GM12878 (cell line): ENCODE results near the gene LAMC3. TPM values are rescaled to one million over a fixed set of nuclear protein-coding genes. Genes with fewer than 3 reads are reported as not detected.

Experiments
- ATAC-seq: fragments of 200-7000 bp; cut with Tn5 transposase; 3 replicates; pipeline ENCODE4 v1.9.1; 2020; ENCODE audit warnings: mild to moderate bottlenecking, moderate library complexity
- BruUV-seq: library from RNA; stranded (reverse); fragments of 400-500 nt; replicated peaks from 2 replicates; lab custom pipeline; 2021; lab: Mats Ljungman, UMichigan
- CTCF ChIA-PET: fragments of 300-600 bp; sonication (Branson Sonifier 250); formaldehyde crosslinking; extraction: SDS; loops from one replicate; lab custom pipeline; 2021; ENCODE audit warnings: inconsistent platforms; lab: Yijun Ruan, JAX
- POLR2A ChIA-PET: fragments of 350-600 bp; formaldehyde crosslinking; extraction: SDS; loops from one replicate; lab custom pipeline; 2021; ENCODE audit warnings: inconsistent platforms; lab: Charles Lee
- RAD21 ChIA-PET: fragments of 300-600 bp; sonication (Branson Sonifier 250); formaldehyde crosslinking; loops from one replicate; lab custom pipeline; 2023; ENCODE audit warnings: antibody characterized with exemption; ENCODE audit not compliant: unreplicated experiment; lab: Charles Lee
- SMC1A ChIA-PET: fragments of 300-600 bp; sonication (Branson Sonifier 250); formaldehyde crosslinking; loops from one replicate; lab custom pipeline; 2023; ENCODE audit not compliant: unreplicated experiment, uncharacterized antibody; lab: Charles Lee
- DNase-seq: peaks from one replicate; pipeline ENCODE4 v3.0.0-alpha.2; 2011; ENCODE audit warnings: low read depth, low spot score
- FAIRE-seq: peaks from 3 replicates; lab custom pipeline; 2011; peaks lifted over from hg19 to GRCh38; lab: Jason Lieb, UNC
- H2AFZ ChIP-seq: 2 replicates; pipeline ENCODE4 v1.6.0; 2011; ENCODE audit warnings: low read depth, low read length, control low read depth; ENCODE audit not compliant: control insufficient read depth
- H3K27ac ChIP-seq: 2 replicates; pipeline ENCODE4 v1.5.1; 2011; ENCODE audit warnings: control low read depth; ENCODE audit not compliant: control insufficient read depth, insufficient read depth
- H3K27me3 ChIP-seq, 2 experiments: replicated peaks in 1 of 2; 2 replicates each; pipeline versions ENCODE4 v1.6.0 to v1.6.1; 2011; ENCODE audit warnings: low read length in 1 of 2; ENCODE audit not compliant: control insufficient read depth in 2 of 2, insufficient read depth in 2 of 2
- H3K36me3 ChIP-seq, 2 experiments: 2 replicates each; pipeline ENCODE4 v1.5.1; 2011; ENCODE audit warnings: low read length in 1 of 2; ENCODE audit not compliant: control insufficient read depth in 2 of 2, insufficient read depth in 2 of 2
- H3K4me1 ChIP-seq: 2 replicates; pipeline ENCODE4 v1.6.1; 2011; ENCODE audit warnings: mild to moderate bottlenecking, low read length, moderate library complexity, mixed read lengths; ENCODE audit not compliant: control insufficient read depth, insufficient read depth
- H3K4me2 ChIP-seq: 2 replicates; pipeline ENCODE4 v1.6.0; 2011; ENCODE audit warnings: control low read depth; ENCODE audit not compliant: control insufficient read depth, insufficient read depth
- H3K4me3 ChIP-seq: fragments of 200-600 bp; sonication (generic); 2 replicates; pipeline ENCODE4 v1.5.1; 2016
- H3K79me2 ChIP-seq: 2 replicates; pipeline ENCODE4 v1.6.0; 2011; ENCODE audit warnings: low read length; ENCODE audit not compliant: control insufficient read depth, insufficient read depth
- H3K9ac ChIP-seq: 2 replicates; pipeline ENCODE4 v1.8.0; 2011; ENCODE audit warnings: low read length, control low read depth, mixed read lengths; ENCODE audit not compliant: control insufficient read depth, insufficient read depth
- H3K9me3 ChIP-seq: replicated peaks from 3 replicates; pipeline ENCODE4 v1.5.1; 2011; ENCODE audit warnings: mild to moderate bottlenecking, low read length; ENCODE audit not compliant: control insufficient read depth, insufficient read depth
- H4K20me1 ChIP-seq: 2 replicates; pipeline ENCODE4 v1.6.0; 2011; ENCODE audit not compliant: control insufficient read depth, insufficient read depth
- ATF3 ChIP-seq: IDR thresholded peaks from 2 replicates; pipeline ENCODE4 v1.6.1; 2011; ENCODE audit warnings: low read depth, mild to moderate bottlenecking, low read length, moderate library complexity, borderline replicate concordance; ENCODE audit errors: extremely low read depth
- BRCA1 ChIP-seq: IDR thresholded peaks from 2 replicates; pipeline ENCODE4 v1.6.1; 2011; ENCODE audit warnings: low read depth, low read length, improper control_type of control experiment
- IRF4 ChIP-seq: IDR thresholded peaks from 2 replicates; pipeline ENCODE4 v1.6.1; 2011; ENCODE audit warnings: low read depth, low read length
- NKRF ChIP-seq: fragments of 450-650 bp; conservative IDR thresholded peaks from 2 replicates; pipeline ENCODE4 v1.6.1; 2017; ENCODE audit warnings: mild to moderate bottlenecking, moderate library complexity
- NRF1 ChIP-seq: conservative IDR thresholded peaks from 2 replicates; pipeline ENCODE4 v1.6.1; 2011; ENCODE audit warnings: mild to moderate bottlenecking, low read depth, low read length, improper control_type of control experiment
- PAX5 ChIP-seq: IDR thresholded peaks from 2 replicates; pipeline ENCODE4 v1.6.1; 2011; ENCODE audit warnings: low read depth, low read length, borderline replicate concordance
- RBBP5 ChIP-seq: fragments of 200-600 bp; sonication (generic); conservative IDR thresholded peaks from 2 replicates; pipeline ENCODE4 v1.6.1; 2016
- SMARCA5 ChIP-seq: fragments of 450-650 bp; IDR thresholded peaks from 2 replicates; pipeline ENCODE4 v1.6.1; 2017; ENCODE audit warnings: mild to moderate bottlenecking
- TCF3 ChIP-seq: IDR thresholded peaks from 2 replicates; pipeline ENCODE4 v1.6.1; 2012; ENCODE audit warnings: low read depth, mild to moderate bottlenecking, low read length, borderline replicate concordance; ENCODE audit not compliant: insufficient read depth
- ZBTB4 ChIP-seq: fragments of 450-650 bp; formaldehyde crosslinking; IDR thresholded peaks from 2 replicates; pipeline ENCODE4 v1.4.0; 2022; ENCODE audit warnings: mild to moderate bottlenecking, moderate library complexity
- ZNF592 ChIP-seq: fragments of 450-650 bp; IDR thresholded peaks from 2 replicates; pipeline ENCODE4 v1.6.1; 2017; ENCODE audit warnings: mild to moderate bottlenecking, moderate library complexity
- WGBS: methylation state at CpG from one replicate; pipeline ENCODE4 v1.1.6; 2016; ENCODE audit warnings: low lambda C conversion rate; ENCODE audit not compliant: insufficient replicate concordance, insufficient coverage; ENCODE audit errors: missing lambda C conversion rate; 5-methylcytosine and 5-hydroxymethylcytosine counted together
- in situ Hi-C: fragments of 300-500 bp; cut with MboI; formaldehyde crosslinking; loops from 9 replicates; pipeline ENCODE4 v1.14.3; 2018; ENCODE audit warnings: mixed read lengths
- intact Hi-C: fragments of 100-400 bp; cut with micrococcal nuclease; formaldehyde crosslinking; loops from one replicate; pipeline ENCODE4 v1.14.2; 2022; ENCODE audit not compliant: unreplicated experiment
- polyA plus RNA-seq, 11 experiments: library from polyadenylated mRNA; depleted of rRNA in 4 of 11; unstranded in 6 of 11; stranded (reverse) in 5 of 11; fragments of >200 nt; fragmentation: Nextera tagmentation in 4 of 11; fragmentation: Illumina TruSeq in 1 of 11; extraction: Ambion mirVana in 4 of 11; extraction: Trizol in 1 of 11; gene quantifications; 1 replicate in 1 of 11; 2 replicates in 10 of 11; pipeline versions ENCODE4 v1.2.1 to v1.2.3, GENCODE V29; 2011 to 2016; ENCODE audit warnings: inconsistent platforms in 2 of 11, missing spikeins in 2 of 11, low read depth in 1 of 11
- total RNA-seq, 4 experiments: library from RNA; depleted of rRNA in 3 of 4; stranded (reverse); fragments of >200 nt in 3 of 4; fragmentation: Illumina TruSeq in 1 of 4; extraction: Trizol in 1 of 4; gene quantifications; 2 replicates each; pipeline versions ENCODE4 v1.2.1 to v1.2.3, GENCODE V29; 2013 to 2021

LAMC3 gene
- total and polyA plus RNA-seq, 10 of the 15 experiments (the other 5 are each of a cell fraction or from before 2014, with no cell fraction given) = under 0.01 to 0.08 TPM; not detected in 8

GRCh38 chr9:130983970-130984369 is 25.0 kb upstream of the LAMC3 start:
- WGBS = 54% methylated on average over 10 of the region's 11 CpGs
- in situ Hi-C loops = no loop called here
- Histone ChIP-seq H3K9me3 (no peaks in the 10 kb centered on the region), H3K4me1 (no peaks in the 10 kb centered on the region), H3K27me3 (no peaks in the 10 kb centered on the region; a peak in 2 of 4 replicates), H3K79me2 (no peaks in the 10 kb centered on the region), H3K36me3 (no peaks in the 10 kb centered on the region), H3K9ac (no peak overlapping the region), H3K27ac (no peak overlapping the region), H3K4me3 (no peak overlapping the region), H4K20me1 (no peaks in the 10 kb centered on the region), H2AFZ (no peak overlapping the region), H3K4me2 (no peak overlapping the region)
- DNase-seq (no peak), FAIRE-seq (no peak), ATAC-seq (no peak)
- ChIA-PET SMC1A (no interaction called here), RAD21 (interaction anchor here (0.6 kb wide), 1 partner anchor 1286 kb away, joined by 3 read pairs; no protein-coding TSS in a partner anchor), CTCF (interaction anchor here (0.8 to 1.0 kb wide), 2 partner anchors 12 to 15 kb away, joined by 3 to 4 read pairs; no protein-coding TSS in a partner anchor), POLR2A (no interaction called here)
- no TSS peak for BruUV-seq
- intact Hi-C loops = no loop called here
- TF ChIP-seq IRF4 (no peak), NRF1 (no peak), PAX5 (no peak), TCF3 (no peak), ZNF592 (no peak), SMARCA5 (no peak), BRCA1 (no peak), NKRF (no peak), ATF3 (no peak), ZBTB4 (CRISPR knock-in tag) (no peak), RBBP5 (no peak)
